WTC11 (cell line): ENCODE measurements around the gene LOXL4.

ENCODE experiments used
- FOXJ3 ChIP-seq: sonication (generic); formaldehyde crosslinking; IDR thresholded peaks from 2 replicates; pipeline ENCODE4 v1.9.0; 2021; ENCODE audit warnings: missing genetic modification reagents, mild to moderate bottlenecking, borderline replicate concordance
- HMGA2 ChIP-seq: fragments of 250-450 bp; sonication (Bioruptor Pico); IDR thresholded peaks from 2 replicates; pipeline ENCODE4 v1.4.0; 2021; ENCODE audit warnings: mild to moderate bottlenecking, moderate library complexity
- JUN ChIP-seq: sonication (generic); formaldehyde crosslinking; IDR thresholded peaks from 2 replicates; pipeline ENCODE4 v1.8.0; 2023; ENCODE audit warnings: mild to moderate bottlenecking, missing genetic modification reagents
- MYBL2 ChIP-seq: sonication (generic); formaldehyde crosslinking; IDR thresholded peaks from 2 replicates; pipeline ENCODE4 v1.8.1; 2023; ENCODE audit warnings: mild to moderate bottlenecking, moderate library complexity, missing genetic modification reagents
- NR3C1 ChIP-seq: sonication (generic); formaldehyde crosslinking; conservative IDR thresholded peaks from 2 replicates; pipeline ENCODE4 v1.8.1; 2023; ENCODE audit warnings: low read depth, mild to moderate bottlenecking, missing genetic modification reagents
- SMAD4 ChIP-seq: sonication (generic); formaldehyde crosslinking; IDR thresholded peaks from 2 replicates; pipeline ENCODE4 v1.8.0; 2022; ENCODE audit warnings: mild to moderate bottlenecking, missing genetic modification reagents
- TF ChIP-seq, protein P1 (sequence below): sonication (generic); formaldehyde crosslinking; IDR thresholded peaks from 2 replicates; pipeline ENCODE4 v1.8.0; 2022; ENCODE audit warnings: mild to moderate bottlenecking, missing genetic modification reagents
- TF ChIP-seq, protein P2 (sequence below): fragments of 200-600 bp; IDR thresholded peaks from 2 replicates; pipeline ENCODE4 v1.8.0; 2022; ENCODE audit warnings: antibody characterized with exemption

DNA sequence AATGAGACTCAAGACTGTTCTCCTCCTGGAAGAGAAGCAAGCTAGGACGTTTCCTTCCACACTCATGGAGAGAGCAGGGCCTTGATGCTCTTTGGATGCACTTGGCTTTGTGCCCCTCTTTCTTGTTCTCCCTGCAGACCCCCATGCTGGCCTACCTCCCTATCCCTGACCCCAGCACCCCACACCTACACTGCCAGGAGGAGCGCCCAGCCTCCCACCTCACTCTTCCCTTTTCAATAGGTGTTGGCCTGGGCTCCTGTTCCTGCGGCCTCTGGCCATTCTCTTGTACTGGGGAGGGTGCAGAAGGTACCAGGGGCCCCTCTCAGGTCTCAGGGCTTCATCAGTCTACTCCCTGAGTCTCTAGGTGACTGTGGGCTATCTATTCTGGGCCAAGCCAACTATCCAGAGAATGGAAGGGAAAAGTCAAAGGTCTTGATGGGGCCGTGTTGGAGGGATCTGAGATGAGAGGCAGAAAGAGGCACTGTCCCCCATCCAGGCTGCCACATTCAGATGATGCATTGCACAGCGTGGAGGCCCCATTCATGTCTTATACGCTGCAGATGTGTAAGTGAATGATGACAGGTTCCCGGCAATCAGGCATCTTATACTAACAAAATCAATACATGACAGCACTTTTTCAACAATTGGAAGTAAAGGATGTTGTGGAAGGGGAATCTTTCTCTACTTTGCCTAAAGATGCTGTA is 32.7 kb upstream of the LOXL4 start:
- TF ChIP-seq, protein P1, sequence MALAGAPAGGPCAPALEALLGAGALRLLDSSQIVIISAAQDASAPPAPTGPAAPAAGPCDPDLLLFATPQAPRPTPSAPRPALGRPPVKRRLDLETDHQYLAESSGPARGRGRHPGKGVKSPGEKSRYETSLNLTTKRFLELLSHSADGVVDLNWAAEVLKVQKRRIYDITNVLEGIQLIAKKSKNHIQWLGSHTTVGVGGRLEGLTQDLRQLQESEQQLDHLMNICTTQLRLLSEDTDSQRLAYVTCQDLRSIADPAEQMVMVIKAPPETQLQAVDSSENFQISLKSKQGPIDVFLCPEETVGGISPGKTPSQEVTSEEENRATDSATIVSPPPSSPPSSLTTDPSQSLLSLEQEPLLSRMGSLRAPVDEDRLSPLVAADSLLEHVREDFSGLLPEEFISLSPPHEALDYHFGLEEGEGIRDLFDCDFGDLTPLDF (CRISPR knock-in tag), result no peak
- TF ChIP-seq NR3C1 (no peak), HMGA2 (CRISPR knock-in tag) (no peak), JUN (no peak), MYBL2 (CRISPR knock-in tag) (no peak), FOXJ3 (no peak), SMAD4 (no peak)
- TF ChIP-seq, protein P2, sequence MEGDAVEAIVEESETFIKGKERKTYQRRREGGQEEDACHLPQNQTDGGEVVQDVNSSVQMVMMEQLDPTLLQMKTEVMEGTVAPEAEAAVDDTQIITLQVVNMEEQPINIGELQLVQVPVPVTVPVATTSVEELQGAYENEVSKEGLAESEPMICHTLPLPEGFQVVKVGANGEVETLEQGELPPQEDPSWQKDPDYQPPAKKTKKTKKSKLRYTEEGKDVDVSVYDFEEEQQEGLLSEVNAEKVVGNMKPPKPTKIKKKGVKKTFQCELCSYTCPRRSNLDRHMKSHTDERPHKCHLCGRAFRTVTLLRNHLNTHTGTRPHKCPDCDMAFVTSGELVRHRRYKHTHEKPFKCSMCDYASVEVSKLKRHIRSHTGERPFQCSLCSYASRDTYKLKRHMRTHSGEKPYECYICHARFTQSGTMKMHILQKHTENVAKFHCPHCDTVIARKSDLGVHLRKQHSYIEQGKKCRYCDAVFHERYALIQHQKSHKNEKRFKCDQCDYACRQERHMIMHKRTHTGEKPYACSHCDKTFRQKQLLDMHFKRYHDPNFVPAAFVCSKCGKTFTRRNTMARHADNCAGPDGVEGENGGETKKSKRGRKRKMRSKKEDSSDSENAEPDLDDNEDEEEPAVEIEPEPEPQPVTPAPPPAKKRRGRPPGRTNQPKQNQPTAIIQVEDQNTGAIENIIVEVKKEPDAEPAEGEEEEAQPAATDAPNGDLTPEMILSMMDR, result no peak
